Cerebellar cortex (tissue), 1 donor: ENCODE data around the gene SH3RF3.

ENCODE experiments used
- DNase-seq: peaks from one replicate; pipeline ENCODE4 v3.0.0-alpha.2; 2015; ENCODE audit warnings: low spot score

Gene SH3RF3

GRCh38 chr2:109311771-109312170, 182.8 kb downstream of the SH3RF3 start:
- DNase-seq, result no peak

- no peak for DNase-seq
Measured at GRCh38 chr2:109312902-109313301, 183.9 kb downstream of the SH3RF3 start.

- DNase-seq, result no peak
Measured at GRCh38 chr2:109313343-109313742, 184.3 kb downstream of the SH3RF3 start.

- DNase-seq, result no peak
Measured at GRCh38 chr2:109316091-109316490, 187.1 kb downstream of the SH3RF3 start.

GRCh38 chr2:109317471-109318095, 188.6 kb downstream of the SH3RF3 start:
- no peak for DNase-seq

GRCh38 chr2:109318150-109318948, 189.3 kb downstream of the SH3RF3 start:
- no peak for DNase-seq

GRCh38 chr2:109318949-109319342, 189.9 kb downstream of the SH3RF3 start:
- no peak for DNase-seq

- DNase-seq, result no peak
Measured at GRCh38 chr2:109320195-109320922, 191.4 kb downstream of the SH3RF3 start.

- DNase-seq, result no peak
Measured at GRCh38 chr2:109321570-109321969, 192.6 kb downstream of the SH3RF3 start.

GRCh38 chr2:109322111-109322510, 193.1 kb downstream of the SH3RF3 start:
- DNase-seq, result peak; percentile 7

- no peak for DNase-seq
Measured at GRCh38 chr2:109322641-109323040, 193.6 kb downstream of the SH3RF3 start.

GRCh38 chr2:109324861-109325260, 195.9 kb downstream of the SH3RF3 start:
- DNase-seq, result no peak

- DNase-seq, result no peak
Measured at GRCh38 chr2:109325570-109325969, 196.6 kb downstream of the SH3RF3 start.

GRCh38 chr2:109326306-109326705, 197.3 kb downstream of the SH3RF3 start:
- no peak for DNase-seq

GRCh38 chr2:109330056-109330455, 201.1 kb downstream of the SH3RF3 start:
- DNase-seq, result no peak

- DNase-seq, result no peak
Measured at GRCh38 chr2:109331081-109331480, 202.1 kb downstream of the SH3RF3 start.

GRCh38 chr2:109331896-109332848, 203.2 kb downstream of the SH3RF3 start:
- no peak for DNase-seq

GRCh38 chr2:109332880-109333279, 203.9 kb downstream of the SH3RF3 start:
- no peak for DNase-seq

GRCh38 chr2:109333414-109334210, 204.6 kb downstream of the SH3RF3 start:
- DNase-seq, result no peak

GRCh38 chr2:109335631-109336176, 206.7 kb downstream of the SH3RF3 start:
- no peak for DNase-seq

GRCh38 chr2:109336296-109336695, 207.3 kb downstream of the SH3RF3 start:
- no peak for DNase-seq
